WTC11 (cell line): Measurements from ENCODE around the gene TNS2. TPM values are rescaled to one million over a fixed set of nuclear protein-coding genes. Genes with fewer than 3 reads are reported as not detected.
"Not testable (repeated sequence)": the region's sequence is repeated elsewhere in the genome, so short reads cannot be mapped to it uniquely, and the experiment has no call there.

Experiments used
- ATAC-seq: fragments of 200-7000 bp; cut with Tn5 transposase; 2 replicates; pipeline ENCODE4 v1.10.0; 2021; ENCODE audit warnings: mild to moderate bottlenecking, moderate library complexity
- CTCF ChIA-PET: fragments of 300-600 bp; sonication (Branson Sonifier 250); formaldehyde crosslinking; loops from one replicate; lab custom pipeline; 2021; ENCODE audit warnings: antibody characterized with exemption; lab: Charles Lee
- POLR2A ChIA-PET: fragments of 350-600 bp; sonication (Branson Sonifier 250); formaldehyde crosslinking; loops from one replicate; lab custom pipeline; 2021; ENCODE audit warnings: antibody characterized with exemption; lab: Charles Lee
- DNase-seq: peaks from one replicate; pipeline ENCODE4 v3.0.0; 2021; ENCODE audit warnings: low spot score
- H3K27ac Mint-ChIP-seq: 2 replicates; pipeline ENCODE4 v1.8.0; 2021; ENCODE audit warnings: mixed read lengths
- H3K27me3 Mint-ChIP-seq: 2 replicates; pipeline ENCODE4 v1.8.0; 2021; ENCODE audit warnings: low read depth, mild to moderate bottlenecking, moderate library complexity, mixed read lengths
- H3K36me3 Mint-ChIP-seq: 2 replicates; pipeline ENCODE4 v1.8.0; 2021; ENCODE audit warnings: mixed read lengths
- H3K4me1 Mint-ChIP-seq: 2 replicates; pipeline ENCODE4 v1.8.0; 2022; ENCODE audit warnings: mixed read lengths
- H3K4me3 Mint-ChIP-seq: 2 replicates; pipeline ENCODE4 v1.8.0; 2021; ENCODE audit warnings: mild to moderate bottlenecking, moderate library complexity, mixed read lengths
- H3K9me3 Mint-ChIP-seq: 2 replicates; pipeline ENCODE4 v1.8.0; 2021; ENCODE audit warnings: mixed read lengths
- ATF2 ChIP-seq: sonication (generic); formaldehyde crosslinking; IDR thresholded peaks from 2 replicates; pipeline ENCODE4 v1.8.1; 2022; ENCODE audit warnings: low read depth, missing genetic modification reagents, borderline replicate concordance
- ATF6 ChIP-seq: sonication (generic); formaldehyde crosslinking; IDR thresholded peaks from 2 replicates; pipeline ENCODE4 v1.8.1; 2023; ENCODE audit warnings: mild to moderate bottlenecking, missing genetic modification reagents
- CDX4 ChIP-seq: fragments of 250-450 bp; sonication (Bioruptor Pico); IDR thresholded peaks from 2 replicates; pipeline ENCODE4 v1.9.0; 2021; ENCODE audit warnings: moderate library complexity, mild to moderate bottlenecking, inconsistent platforms, borderline replicate concordance
- CREB1 ChIP-seq: sonication (generic); formaldehyde crosslinking; IDR thresholded peaks from 2 replicates; pipeline ENCODE4 v1.8.0; 2023; ENCODE audit warnings: mild to moderate bottlenecking, missing genetic modification reagents
- CREM ChIP-seq: sonication (generic); formaldehyde crosslinking; IDR thresholded peaks from 2 replicates; pipeline ENCODE4 v1.8.1; 2022; ENCODE audit warnings: mild to moderate bottlenecking, missing genetic modification reagents, moderate library complexity
- E2F5 ChIP-seq: sonication (generic); formaldehyde crosslinking; IDR thresholded peaks from 2 replicates; pipeline ENCODE4 v1.8.1; 2022; ENCODE audit warnings: mild to moderate bottlenecking, moderate library complexity, missing genetic modification reagents
- ELF4 ChIP-seq: sonication (generic); formaldehyde crosslinking; IDR thresholded peaks from 2 replicates; pipeline ENCODE4 v1.8.1; 2022; ENCODE audit warnings: low read depth, mild to moderate bottlenecking, moderate library complexity, missing genetic modification reagents
- FOXP1 ChIP-seq: sonication (generic); formaldehyde crosslinking; IDR thresholded peaks from 2 replicates; pipeline ENCODE4 v1.8.0; 2022; ENCODE audit warnings: missing genetic modification reagents, mild to moderate bottlenecking, moderate library complexity, borderline replicate concordance
- GABPB1 ChIP-seq: sonication (generic); formaldehyde crosslinking; IDR thresholded peaks from 2 replicates; pipeline ENCODE4 v1.8.1; 2023; ENCODE audit warnings: mild to moderate bottlenecking, missing genetic modification reagents
- NFE2L1 ChIP-seq: sonication (generic); formaldehyde crosslinking; IDR thresholded peaks from 2 replicates; pipeline ENCODE4 v1.8.1; 2023; ENCODE audit warnings: missing genetic modification reagents
- NR3C1 ChIP-seq: sonication (generic); formaldehyde crosslinking; conservative IDR thresholded peaks from 2 replicates; pipeline ENCODE4 v1.8.1; 2023; ENCODE audit warnings: low read depth, mild to moderate bottlenecking, missing genetic modification reagents
- OVOL2 ChIP-seq: fragments of 250-450 bp; sonication (Bioruptor Pico); IDR thresholded peaks from 2 replicates; pipeline ENCODE4 v1.9.0; 2021; ENCODE audit warnings: mild to moderate bottlenecking, borderline replicate concordance
- PRDM15 ChIP-seq: sonication (generic); formaldehyde crosslinking; IDR thresholded peaks from 2 replicates; pipeline ENCODE4 v1.8.0; 2022; ENCODE audit warnings: missing genetic modification reagents
- PREB ChIP-seq: sonication (generic); formaldehyde crosslinking; IDR thresholded peaks from 2 replicates; pipeline ENCODE4 v1.8.1; 2022; ENCODE audit warnings: mild to moderate bottlenecking, missing genetic modification reagents, moderate library complexity, borderline replicate concordance
- PRRX2 ChIP-seq: fragments of 250-450 bp; sonication (Bioruptor Pico); IDR thresholded peaks from 2 replicates; pipeline ENCODE4 v1.8.0; 2021; ENCODE audit warnings: mild to moderate bottlenecking
- TCF7 ChIP-seq: sonication (generic); formaldehyde crosslinking; IDR thresholded peaks from 2 replicates; pipeline ENCODE4 v1.8.0; 2022; ENCODE audit warnings: mild to moderate bottlenecking, low read depth, missing genetic modification reagents, moderate library complexity
- USF1 ChIP-seq: sonication (generic); formaldehyde crosslinking; IDR thresholded peaks from 2 replicates; pipeline ENCODE4 v1.8.0; 2022; ENCODE audit warnings: mild to moderate bottlenecking, missing genetic modification reagents
- ZBTB21 ChIP-seq: sonication (generic); formaldehyde crosslinking; IDR thresholded peaks from 2 replicates; pipeline ENCODE4 v1.8.1; 2023; ENCODE audit warnings: mild to moderate bottlenecking, missing genetic modification reagents, borderline replicate concordance
- ZNF232 ChIP-seq: sonication (generic); formaldehyde crosslinking; IDR thresholded peaks from 2 replicates; pipeline ENCODE4 v1.8.0; 2022; ENCODE audit warnings: mild to moderate bottlenecking, missing genetic modification reagents
- ZNF281 ChIP-seq: sonication (generic); formaldehyde crosslinking; IDR thresholded peaks from 2 replicates; pipeline ENCODE4 v1.8.0; 2023; ENCODE audit warnings: mild to moderate bottlenecking, missing genetic modification reagents
- ZNF423 ChIP-seq: fragments of 250-450 bp; sonication (Bioruptor Pico); IDR thresholded peaks from 2 replicates; pipeline ENCODE4 v2.1.2; 2022; ENCODE audit warnings: mild to moderate bottlenecking, moderate library complexity
- total RNA-seq: library from RNA; stranded (reverse); gene quantifications from 3 replicates; pipeline ENCODE4 v1.2.3, GENCODE V29; 2021

The TNS2 gene
- total RNA-seq, 1 experiment from 2014 or later, result 7.7 TPM

GRCh38 chr12:53025250-53025649 is 24.6 kb upstream of the TNS2 start (continued):
- no peak for TF ChIP-seq ZBTB21 (CRISPR knock-in tag)
- no peak for TF ChIP-seq CREB1 (CRISPR knock-in tag)
- TF ChIP-seq ATF2 (CRISPR knock-in tag), result no peak
- no peak for TF ChIP-seq CREM (CRISPR knock-in tag)
- no peak for TF ChIP-seq FOXP1
- no peak for TF ChIP-seq ZNF232 (CRISPR knock-in tag)
- no peak for TF ChIP-seq TCF7
- TF ChIP-seq GABPB1 (CRISPR knock-in tag), result no peak
- no peak for TF ChIP-seq NFE2L1
- no peak for TF ChIP-seq PRRX2
- no peak for TF ChIP-seq PREB (CRISPR knock-in tag)
- no peak for TF ChIP-seq ZNF423 (CRISPR knock-in tag)

- peaks cover 83% of the 10 kb centered on the region for H3K36me3 Mint-ChIP-seq
- CTCF ChIA-PET, result interaction anchor here (1.3 kb wide), 1 partner anchor 21 kb away, joined by 6 read pairs; no protein-coding TSS in a partner anchor
- H3K4me3 Mint-ChIP-seq, H3K9me3 Mint-ChIP-seq, H3K4me1 Mint-ChIP-seq, H3K27me3 Mint-ChIP-seq, ATAC-seq, H3K27ac Mint-ChIP-seq, DNase-seq: not testable (repeated sequence)
- POLR2A ChIA-PET, result interaction anchor here (1.0 kb wide), 1 partner anchor 22 kb away, joined by 3 read pairs; no protein-coding TSS in a partner anchor
Measured at GRCh38 chr12:53027014-53027413, 22.9 kb upstream of the TNS2 start.

GRCh38 chr12:53031616-53032015 is 18.2 kb upstream of the TNS2 start:
- H3K4me3 Mint-ChIP-seq, result no peak overlapping the region
- ChIA-PET CTCF (no interaction called here), POLR2A (no interaction called here)
- H3K4me1 Mint-ChIP-seq, result no peaks in the 10 kb centered on the region
- no peaks in the 10 kb centered on the region for H3K9me3 Mint-ChIP-seq
- ATAC-seq (no peak), DNase-seq (no peak)
- peaks cover 81% of the 10 kb centered on the region for H3K36me3 Mint-ChIP-seq
- H3K27ac Mint-ChIP-seq, result no peak overlapping the region
- H3K27me3 Mint-ChIP-seq, result no peaks in the 10 kb centered on the region
- TF ChIP-seq USF1 (CRISPR knock-in tag) (no peak), E2F5 (CRISPR knock-in tag) (no peak), OVOL2 (CRISPR knock-in tag) (no peak), ATF6 (no peak), CDX4 (CRISPR knock-in tag) (no peak), PRDM15 (no peak), NR3C1 (CRISPR knock-in tag) (no peak), ZNF281 (CRISPR knock-in tag) (no peak), ELF4 (CRISPR knock-in tag) (no peak)
